IMR-90 (cell line): ENCODE measurements around the gene SBF1. TPM values are rescaled to one million over a fixed set of nuclear protein-coding genes. Genes with fewer than 3 reads are reported as not detected.

Experiments used
- ATAC-seq: fragments of 200-7000 bp; cut with Tn5 transposase; 2 replicates; pipeline ENCODE4 v1.9.1; 2020; ENCODE audit warnings: low read depth, mild to moderate bottlenecking, moderate library complexity
- BruUV-seq: library from RNA; stranded (reverse); fragments of 400-500 nt; replicated peaks from 2 replicates; lab custom pipeline; 2021; lab: Mats Ljungman, UMichigan
- CTCF ChIA-PET: fragments of 300-600 bp; formaldehyde crosslinking; extraction: SDS; loops from one replicate; lab custom pipeline; 2021; ENCODE audit warnings: antibody characterized with exemption; lab: Yijun Ruan, JAX
- POLR2A ChIA-PET: fragments of 300-600 bp; sonication (Branson Sonifier 250); formaldehyde crosslinking; loops from one replicate; lab custom pipeline; 2022; ENCODE audit warnings: antibody characterized with exemption; ENCODE audit not compliant: unreplicated experiment; lab: Charles Lee
- DNase-seq: peaks from one replicate; pipeline ENCODE4 v3.0.0; 2013
- H2AFZ ChIP-seq: replicated peaks from 2 replicates; pipeline ENCODE3; 2013; ENCODE audit warnings: low read length, mild to moderate bottlenecking; ENCODE audit not compliant: poor library complexity
- H2AK5ac ChIP-seq: 2 replicates; pipeline ENCODE4 v1.6.1; 2013; ENCODE audit warnings: low read depth, low read length, inconsistent platforms
- H2AK9ac ChIP-seq: replicated peaks from 2 replicates; pipeline ENCODE3; 2013; ENCODE audit warnings: mild to moderate bottlenecking, low read depth, low read length, moderate library complexity; ENCODE audit not compliant: poor library complexity
- H2BK120ac ChIP-seq: 2 replicates; pipeline ENCODE4 v1.6.1; 2013; ENCODE audit warnings: low read depth, low read length, inconsistent platforms
- H2BK15ac ChIP-seq: 3 replicates; pipeline ENCODE4 v1.6.1; 2013; ENCODE audit warnings: low read depth, low read length, inconsistent platforms
- H2BK20ac ChIP-seq: 2 replicates; pipeline ENCODE4 v1.6.1; 2013; ENCODE audit warnings: low read depth, mild to moderate bottlenecking, inconsistent platforms, low read length, moderate library complexity
- H2BK5ac ChIP-seq: 2 replicates; pipeline ENCODE4 v1.6.1; 2013; ENCODE audit warnings: mild to moderate bottlenecking, low read depth, low read length, inconsistent platforms; ENCODE audit not compliant: poor library complexity, severe bottlenecking
- H3K14ac ChIP-seq: replicated peaks from 2 replicates; pipeline ENCODE4 v1.6.1; 2013; ENCODE audit warnings: low read depth, low read length, inconsistent platforms
- H3K18ac ChIP-seq: 2 replicates; pipeline ENCODE4 v1.6.1; 2013; ENCODE audit warnings: low read depth, low read length, control low read depth
- H3K23ac ChIP-seq: 2 replicates; pipeline ENCODE4 v1.6.1; 2013; ENCODE audit warnings: low read depth, low read length, inconsistent platforms
- H3K27ac ChIP-seq: 2 replicates; pipeline ENCODE4 v1.5.1; 2013; ENCODE audit warnings: mild to moderate bottlenecking, control low read depth, low read length; ENCODE audit not compliant: insufficient read depth
- H3K27me3 ChIP-seq: 2 replicates; pipeline ENCODE4 v1.6.1; 2013; ENCODE audit warnings: low read length; ENCODE audit not compliant: control insufficient read depth, insufficient read depth
- H3K36me3 ChIP-seq: 2 replicates; pipeline ENCODE4 v1.6.1; 2013; ENCODE audit warnings: low read length, mixed read lengths; ENCODE audit not compliant: control insufficient read depth, insufficient read depth
- H3K4ac ChIP-seq: 2 replicates; pipeline ENCODE4 v1.6.1; 2013; ENCODE audit warnings: low read depth, low read length, inconsistent platforms
- H3K4me1 ChIP-seq: 2 replicates; pipeline ENCODE4 v1.6.1; 2013; ENCODE audit warnings: low read length, mixed read lengths; ENCODE audit not compliant: control insufficient read depth, insufficient read depth
- H3K4me2 ChIP-seq: 2 replicates; pipeline ENCODE4 v1.6.1; 2013; ENCODE audit warnings: low read depth, mild to moderate bottlenecking, control low read depth, low read length, moderate library complexity
- H3K4me3 ChIP-seq: 2 replicates; pipeline ENCODE4 v1.5.1; 2013; ENCODE audit warnings: low read depth, mild to moderate bottlenecking, control low read depth, low read length, moderate library complexity; ENCODE audit not compliant: insufficient read depth
- H3K56ac ChIP-seq: 2 replicates; pipeline ENCODE4 v1.6.1; 2013; ENCODE audit warnings: low read length, inconsistent platforms; ENCODE audit not compliant: insufficient read depth; ENCODE audit errors: extremely low read depth
- H3K79me1 ChIP-seq, 2 experiments: 2 replicates each; pipeline ENCODE4 v1.6.1; 2013; ENCODE audit warnings: low read length in 2 of 2, inconsistent platforms in 1 of 2, low read depth in 1 of 2
- H3K9ac ChIP-seq: 2 replicates; pipeline ENCODE4 v1.6.1; 2013; ENCODE audit warnings: low read depth, low read length, control low read depth
- H3K9me1 ChIP-seq: 2 replicates; pipeline ENCODE4 v1.6.1; 2013; ENCODE audit warnings: low read length, inconsistent platforms; ENCODE audit not compliant: insufficient read depth
- H3K9me3 ChIP-seq: 2 replicates; pipeline ENCODE4 v1.6.1; 2013; ENCODE audit warnings: low read length; ENCODE audit not compliant: control insufficient read depth, insufficient read depth
- H4K20me1 ChIP-seq: 2 replicates; pipeline ENCODE4 v1.6.1; 2013; ENCODE audit warnings: low read length, inconsistent platforms; ENCODE audit not compliant: insufficient read depth
- H4K5ac ChIP-seq: 2 replicates; pipeline ENCODE4 v1.6.1; 2013; ENCODE audit warnings: mild to moderate bottlenecking, low read depth, low read length, control low read depth
- H4K8ac ChIP-seq, 2 experiments: 2 replicates each; pipeline ENCODE4 v1.6.1; 2013; ENCODE audit warnings: low read depth in 2 of 2, low read length in 2 of 2, control low read depth in 1 of 2, inconsistent platforms in 1 of 2
- H4K91ac ChIP-seq: 2 replicates; pipeline ENCODE4 v1.6.1; 2013; ENCODE audit warnings: low read depth, low read length, inconsistent platforms; ENCODE audit not compliant: insufficient read depth
- BHLHE40 ChIP-seq: fragments of 150-350 bp; IDR thresholded peaks from 2 replicates; pipeline ENCODE4 v1.6.1; 2016; ENCODE audit warnings: mild to moderate bottlenecking, low read depth, low read length
- CEBPB ChIP-seq: IDR thresholded peaks from 2 replicates; pipeline ENCODE4 v1.6.1; 2012; ENCODE audit warnings: low read depth, low read length, improper control_type of control experiment
- ELK1 ChIP-seq: fragments of 150-350 bp; IDR thresholded peaks from 2 replicates; pipeline ENCODE4 v1.6.1; 2016; ENCODE audit warnings: low read depth, mild to moderate bottlenecking, low read length, moderate library complexity, borderline replicate concordance
- FOS ChIP-seq: fragments of 150-350 bp; IDR thresholded peaks from 2 replicates; pipeline ENCODE4 v1.6.1; 2016; ENCODE audit warnings: low read depth, low read length
- MXI1 ChIP-seq: IDR thresholded peaks from 2 replicates; pipeline ENCODE4 v1.6.1; 2012; ENCODE audit warnings: low read depth, mild to moderate bottlenecking, low read length, moderate library complexity, borderline replicate concordance
- NFE2L2 ChIP-seq: fragments of 150-350 bp; IDR thresholded peaks from 2 replicates; pipeline ENCODE4 v1.6.1; 2016; ENCODE audit warnings: low read depth, mild to moderate bottlenecking, low read length
- POLR2A ChIP-seq: IDR thresholded peaks from 2 replicates; pipeline ENCODE4 v1.6.1; 2012; ENCODE audit warnings: mild to moderate bottlenecking, low read depth, low read length
- RAD21 ChIP-seq: IDR thresholded peaks from 2 replicates; pipeline ENCODE4 v1.6.1; 2012; ENCODE audit warnings: low read length, improper control_type of control experiment
- RFX5 ChIP-seq: IDR thresholded peaks from 2 replicates; pipeline ENCODE4 v1.8.0; 2012; ENCODE audit warnings: low read depth, mild to moderate bottlenecking, low read length, moderate library complexity
- SMC3 ChIP-seq: fragments of 150-350 bp; IDR thresholded peaks from 2 replicates; pipeline ENCODE4 v1.6.1; 2016; ENCODE audit warnings: low read depth, mild to moderate bottlenecking, antibody characterized with exemption, low read length, moderate library complexity
- USF2 ChIP-seq: fragments of 150-350 bp; IDR thresholded peaks from 2 replicates; pipeline ENCODE4 v1.6.1; 2017; ENCODE audit warnings: mild to moderate bottlenecking, antibody characterized with exemption, low read length, low read depth
- WGBS, 2 experiments: methylation state at CpG; one replicate each; pipeline versions ENCODE4 v1.1.5 to v1.1.7; 2013; ENCODE audit warnings: missing lambda C conversion rate in 2 of 2; ENCODE audit not compliant: insufficient read length in 1 of 2; ENCODE audit errors: extremely low coverage in 2 of 2; 5-methylcytosine and 5-hydroxymethylcytosine counted together
- dilution Hi-C: fragments of 300-500 bp; cut with HindIII; formaldehyde crosslinking; loops from one replicate; pipeline ENCODE4 v1.14.3; 2018; ENCODE audit warnings: low sequenced_read_pairs; ENCODE audit not compliant: unreplicated experiment
- in situ Hi-C: fragments of 300-500 bp; cut with MboI; formaldehyde crosslinking; loops from 3 replicates; pipeline ENCODE4 v1.14.3; 2019; ENCODE audit warnings: low sequenced_read_pairs, inconsistent platforms, mixed read lengths
- intact Hi-C: fragments of 100-400 bp; cut with micrococcal nuclease; formaldehyde crosslinking; loops from 2 replicates; pipeline ENCODE4 v1.10.0; 2022
- polyA plus RNA-seq, 3 experiments: library from polyadenylated mRNA; depleted of rRNA; stranded (reverse); fragments of >200 nt; gene quantifications; 2 replicates each; pipeline ENCODE4 v1.2.3, GENCODE V29; 2012; ENCODE audit warnings: low replicate concordance in 1 of 3
- total RNA-seq: library from RNA; depleted of rRNA; stranded (reverse); fragments of >200 nt; gene quantifications from 2 replicates; pipeline ENCODE4 v1.2.3, GENCODE V29; 2012

SBF1 gene
- total and polyA plus RNA-seq, 2 of the 4 experiments (the other 2 are of a cell fraction), result 21.5 to 33.2 TPM

- no peak overlapping the region for H3K14ac ChIP-seq
- dilution Hi-C loops (no loop called here), intact Hi-C loops (no loop called here), in situ Hi-C loops (no loop called here)
- no peaks in the 10 kb centered on the region; a peak in 1 of 4 replicates for H3K79me1 ChIP-seq
- CTCF ChIA-PET, result no interaction called here
- H3K27me3 ChIP-seq, result no peaks in the 10 kb centered on the region
- POLR2A ChIA-PET, result no interaction called here
- H3K27ac ChIP-seq, result no peak overlapping the region
- H2BK120ac ChIP-seq, result no peak overlapping the region
- H3K4me3 ChIP-seq, result no peak overlapping the region
- H3K23ac ChIP-seq, result no peak overlapping the region
- H3K56ac ChIP-seq, result no peak overlapping the region
- H2AK9ac ChIP-seq, result no peak overlapping the region
- TF ChIP-seq CEBPB, result no peak
- no peak for TF ChIP-seq RAD21
- no peak for TF ChIP-seq SMC3
- TF ChIP-seq RFX5, result no peak
- TF ChIP-seq NFE2L2, result no peak
- TF ChIP-seq MXI1, result no peak
- TF ChIP-seq ELK1, result no peak
- no peak for TF ChIP-seq POLR2A
- TF ChIP-seq USF2, result no peak
- TF ChIP-seq BHLHE40, result no peak
- TF ChIP-seq FOS, result no peak
- no TSS peak for BruUV-seq
- no peaks in the 10 kb centered on the region for H3K9me3 ChIP-seq
- H3K4me1 ChIP-seq, result no peaks in the 10 kb centered on the region
- H2AFZ ChIP-seq, result no peak overlapping the region
- no peak overlapping the region for H4K8ac ChIP-seq
- no peaks in the 10 kb centered on the region for H3K9me1 ChIP-seq
- no peak overlapping the region for H4K91ac ChIP-seq
- H3K4me2 ChIP-seq, result no peak overlapping the region
- DNase-seq (no peak), ATAC-seq (no peak)
- no peak overlapping the region for H3K4ac ChIP-seq
- 97% methylated on average over 21 of the region's 24 CpGs; no CpG with 5 or more reads in 1 of the 2 experiments for WGBS, 2 experiments
- no peak overlapping the region for H2BK5ac ChIP-seq
- H3K9ac ChIP-seq, result no peak overlapping the region
- no peak overlapping the region for H2BK15ac ChIP-seq
- peaks cover 76% of the 10 kb centered on the region for H3K36me3 ChIP-seq
- no peak overlapping the region for H4K5ac ChIP-seq
- no peak overlapping the region for H3K18ac ChIP-seq
- H2BK20ac ChIP-seq, result no peak overlapping the region
- no peak overlapping the region for H2AK5ac ChIP-seq
- no peaks in the 10 kb centered on the region; the same call in 1 of the 2 replicates for H4K20me1 ChIP-seq
These were observed 40.0 kb downstream of the SBF1 start for GRCh38 chr22:50434849-50435248.
